ENCODE results near the gene CYB5R2. TPM values are rescaled to one million over a fixed set of nuclear protein-coding genes. Genes with fewer than 3 reads are reported as not detected.

Gene CYB5R2
- total RNA-seq: 0.67 TPM in 1 of 2 replicates, not detected in the other
- 4.1 TPM for polyA plus RNA-seq (2012)

GRCh38 chr11:7672960-7673723 is at the start of gene CYB5R2:
Gene CYB5R2 (minus strand): TSS chr11:7673500. CDS start chr11:7672825, 675 bp downstream.
- peak; percentile 22 for DNase-seq (ENCODE audit: low read depth)

GRCh38 chr11:7714786-7715185 is 41.5 kb upstream of the CYB5R2 start:
- no peak for DNase-seq (ENCODE audit: low read depth)

- no peak for DNase-seq (ENCODE audit: low read depth)
Measured at GRCh38 chr11:7706377-7706776, 33.1 kb upstream of the CYB5R2 start, which contains the start of gene OVCH2. Gene OVCH2 (minus strand): TSS chr11:7706477. CDS start chr11:7706394, 83 bp downstream.

GRCh38 chr11:7703740-7704139 is 30.4 kb upstream of the CYB5R2 start:
- DNase-seq (ENCODE audit: low read depth): no peak

- DNase-seq (ENCODE audit: low read depth): no peak
Measured at GRCh38 chr11:7696424-7696823, 23.1 kb upstream of the CYB5R2 start.

- no peak for DNase-seq (ENCODE audit: low read depth)
Measured at GRCh38 chr11:7694235-7694634, 20.9 kb upstream of the CYB5R2 start.

- DNase-seq (ENCODE audit: low read depth): no peak
Measured at GRCh38 chr11:7692426-7692825, 19.1 kb upstream of the CYB5R2 start.

- no peak for DNase-seq (ENCODE audit: low read depth)
Measured at GRCh38 chr11:7691759-7692350, 18.6 kb upstream of the CYB5R2 start.

- no peak for DNase-seq (ENCODE audit: low read depth)
Measured at GRCh38 chr11:7690648-7691047, 17.3 kb upstream of the CYB5R2 start.

GRCh38 chr11:7689239-7689638 is 15.9 kb upstream of the CYB5R2 start:
- DNase-seq (ENCODE audit: low read depth): no peak

GRCh38 chr11:7688238-7688826 is 15.0 kb upstream of the CYB5R2 start:
- DNase-seq (ENCODE audit: low read depth): peak; percentile 32

GRCh38 chr11:7687386-7687785 is 14.1 kb upstream of the CYB5R2 start:
- no peak for DNase-seq (ENCODE audit: low read depth)

- peak; percentile 31 for DNase-seq (ENCODE audit: low read depth)
Measured at GRCh38 chr11:7686761-7687160, 13.5 kb upstream of the CYB5R2 start.

GRCh38 chr11:7683571-7683970 is 10.3 kb upstream of the CYB5R2 start:
- no peak for DNase-seq (ENCODE audit: low read depth)

- no peak for DNase-seq (ENCODE audit: low read depth)
Measured at GRCh38 chr11:7677796-7678201, 4.5 kb upstream of the CYB5R2 start.

- DNase-seq (ENCODE audit: low read depth): no peak
Measured at GRCh38 chr11:7677071-7677470, 3.8 kb upstream of the CYB5R2 start.

- DNase-seq (ENCODE audit: low read depth): no peak
Measured at GRCh38 chr11:7675631-7676030, 2.3 kb upstream of the CYB5R2 start.

- no peak for DNase-seq (ENCODE audit: low read depth)
Measured at GRCh38 chr11:7673724-7674434, 579 bp upstream of the CYB5R2 start.

- DNase-seq (ENCODE audit: low read depth): no peak
Measured at GRCh38 chr11:7672276-7672959, 882 bp downstream of the CYB5R2 start.

- DNase-seq (ENCODE audit: low read depth): no peak
Measured at GRCh38 chr11:7671347-7672215, 1.7 kb downstream of the CYB5R2 start.
